NCI-H2227 (cell line): ENCODE results near the gene WDR27.
"Not testable (repeated sequence)": the region's sequence is repeated elsewhere in the genome, so short reads cannot be mapped to it uniquely, and the experiment has no call there.

Experiments used
- DNase-seq: peaks from one replicate; lab custom pipeline; 2025; ENCODE audit not compliant: unreplicated experiment; lab: John Stamatoyannopoulos, UW

WDR27 gene

DNA sequence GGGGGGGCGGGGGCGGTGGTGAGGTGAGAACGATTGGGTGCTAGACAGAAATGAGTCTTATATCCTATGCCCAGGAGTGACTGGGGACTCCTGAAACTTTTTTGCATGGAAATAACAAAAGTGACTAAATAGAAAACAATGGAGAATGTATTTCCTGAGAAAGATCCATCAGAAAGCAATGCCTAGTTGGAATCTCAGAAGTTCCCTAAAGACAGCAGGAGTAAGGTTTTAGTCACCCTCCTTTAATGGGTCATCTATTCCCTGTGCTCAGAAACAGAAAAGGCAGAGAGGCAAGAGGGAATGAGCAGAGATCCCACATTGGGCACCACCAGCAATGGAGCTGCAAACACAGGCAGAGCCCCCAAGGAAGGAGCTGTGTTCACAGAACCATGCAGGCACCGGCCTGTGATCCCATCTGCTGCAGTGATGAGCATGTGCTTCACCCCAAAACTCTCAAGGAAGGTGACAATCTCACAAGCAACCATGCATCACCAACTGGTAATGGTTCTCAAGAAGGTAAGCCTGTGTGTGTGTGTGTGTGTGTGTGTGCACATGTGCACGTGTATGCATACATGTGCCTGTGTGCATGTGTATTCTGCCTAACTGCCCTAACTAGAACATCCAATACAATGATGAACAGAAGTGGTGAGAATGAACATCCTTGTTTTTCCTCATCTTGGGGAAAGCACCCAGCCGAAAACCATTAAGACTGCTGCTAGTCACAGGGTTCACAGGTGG lies 168.4 kb downstream of the WDR27 start:
- DNase-seq: no peak

DNA sequence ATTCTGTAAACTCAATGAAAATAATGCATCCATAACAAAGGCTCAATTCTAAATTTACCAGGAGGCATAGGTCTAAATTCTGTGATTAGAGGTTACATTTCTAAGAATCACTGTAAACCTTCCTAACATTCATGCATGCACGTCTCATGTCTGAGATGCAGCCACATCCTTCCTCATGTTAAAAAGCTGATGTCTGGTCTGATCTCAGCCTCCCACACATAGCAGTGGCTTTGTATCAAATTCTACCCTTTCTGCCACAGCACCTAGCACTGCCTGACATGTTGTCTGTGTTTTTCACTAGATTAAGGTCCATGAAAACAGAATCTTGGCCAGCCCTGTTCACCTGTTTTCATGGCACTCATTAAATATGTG lies 171.1 kb downstream of the WDR27 start:
- DNase-seq: no peak

DNA sequence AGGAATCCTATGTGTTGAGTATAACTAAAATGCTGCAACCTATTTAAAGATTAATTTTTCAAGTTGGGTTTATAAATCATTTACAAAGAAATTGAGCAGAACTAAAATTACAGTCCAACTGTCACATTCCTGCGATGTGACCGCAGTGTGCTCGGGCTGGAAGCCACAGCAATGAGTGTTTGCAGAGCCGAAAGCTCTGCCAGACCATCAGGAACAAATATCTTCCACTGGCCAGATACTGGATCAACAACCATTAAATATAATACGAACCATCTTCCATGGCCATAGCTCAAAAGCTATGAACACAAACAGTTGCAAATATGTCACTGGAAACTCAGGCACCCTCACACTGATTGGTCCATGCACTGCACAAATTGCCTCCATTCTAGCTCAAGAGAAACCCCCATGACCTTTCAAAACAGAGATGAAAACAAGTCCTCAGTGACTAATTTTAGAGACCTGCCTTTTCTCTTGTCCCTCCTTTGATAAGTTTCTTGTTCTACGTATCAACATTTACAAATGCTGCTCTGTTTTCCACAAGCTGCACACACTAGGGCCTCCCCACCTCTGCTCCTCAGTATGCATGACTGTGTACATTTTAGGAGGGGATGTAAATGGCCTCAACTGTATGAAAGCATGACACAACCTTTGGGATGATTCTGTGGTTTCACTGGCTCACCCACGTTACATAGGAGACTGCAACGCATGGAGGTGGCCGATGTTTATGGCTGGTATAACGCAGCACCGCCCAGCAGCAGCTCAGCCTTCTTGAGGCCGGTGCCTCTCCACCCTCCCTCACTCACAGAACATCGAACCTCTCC lies 171.7 kb downstream of the WDR27 start:
- DNase-seq: no peak

DNA sequence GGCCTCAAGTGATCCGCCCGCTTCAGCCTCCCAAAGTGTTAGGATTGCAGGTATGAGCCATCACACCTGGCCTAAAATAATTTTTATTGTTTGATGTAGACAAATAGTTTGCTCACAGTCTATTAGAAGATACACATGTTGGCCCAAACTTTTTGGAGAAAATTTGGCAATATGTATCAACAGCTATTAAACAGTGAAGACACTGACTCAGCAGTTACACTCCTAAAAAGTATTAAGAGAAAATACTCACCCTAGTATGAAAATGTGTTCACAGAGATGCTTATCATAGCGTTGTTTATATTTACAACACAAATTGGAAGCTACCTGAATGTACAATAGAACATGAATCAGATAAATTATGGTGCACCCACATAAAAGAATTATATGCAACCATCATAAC lies 173.1 kb downstream of the WDR27 start:
- DNase-seq: no peak

DNA sequence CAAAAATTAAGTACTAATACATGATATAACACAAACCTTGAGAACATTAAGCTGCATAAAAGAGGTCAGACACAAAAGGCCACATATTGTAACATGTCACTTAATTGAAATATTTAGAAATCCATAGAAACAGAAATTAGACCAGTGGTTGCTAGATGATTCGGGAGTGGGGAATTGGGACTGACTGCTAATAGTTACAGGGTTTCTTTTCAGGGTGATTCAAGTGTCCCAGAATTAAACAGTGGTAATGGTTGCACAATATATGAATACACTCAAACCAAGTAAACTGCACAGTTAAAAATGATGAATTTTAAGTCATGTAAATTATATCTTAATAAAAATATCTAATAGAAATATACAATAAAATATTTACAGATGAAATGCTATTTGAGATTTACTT lies 174.5 kb downstream of the WDR27 start:
- DNase-seq: no peak

DNA sequence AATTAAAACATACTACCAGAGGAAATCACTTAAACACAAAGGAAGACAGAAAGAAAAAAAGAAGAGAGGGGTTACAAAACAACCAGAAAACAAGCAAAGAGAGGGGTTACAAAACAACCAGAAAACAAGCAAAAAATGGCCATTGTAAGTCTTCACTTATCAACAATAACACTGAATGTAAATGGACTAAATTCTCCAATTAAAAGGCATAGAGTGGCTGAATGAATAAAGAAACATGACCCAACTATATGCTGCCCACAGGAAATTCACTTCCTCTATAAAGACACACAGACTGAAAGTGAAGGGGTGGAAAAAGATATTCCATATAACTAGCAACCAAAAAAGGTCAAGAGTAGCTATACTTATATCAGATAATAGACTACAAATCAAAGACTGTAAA lies 180.0 kb downstream of the WDR27 start:
- DNase-seq: no peak

DNA sequence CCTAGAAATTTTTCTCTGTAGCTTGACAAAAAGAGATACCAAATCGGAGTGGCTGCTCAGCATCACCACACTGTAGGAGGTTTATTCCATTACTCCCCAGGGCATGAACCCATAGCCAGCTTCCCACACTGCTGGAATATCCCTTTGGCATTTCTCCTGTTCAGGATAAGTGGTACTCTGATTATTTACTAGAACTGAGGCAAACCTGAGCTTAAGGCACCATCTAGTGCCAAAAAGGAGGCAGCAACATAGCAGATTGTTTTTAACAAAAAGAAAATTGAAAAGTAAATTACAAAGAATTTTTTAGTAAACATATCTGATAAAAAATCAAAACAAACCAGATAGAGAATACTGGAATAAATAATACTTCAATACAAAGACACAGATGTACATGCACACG lies 181.7 kb downstream of the WDR27 start:
- no peak for DNase-seq

DNA sequence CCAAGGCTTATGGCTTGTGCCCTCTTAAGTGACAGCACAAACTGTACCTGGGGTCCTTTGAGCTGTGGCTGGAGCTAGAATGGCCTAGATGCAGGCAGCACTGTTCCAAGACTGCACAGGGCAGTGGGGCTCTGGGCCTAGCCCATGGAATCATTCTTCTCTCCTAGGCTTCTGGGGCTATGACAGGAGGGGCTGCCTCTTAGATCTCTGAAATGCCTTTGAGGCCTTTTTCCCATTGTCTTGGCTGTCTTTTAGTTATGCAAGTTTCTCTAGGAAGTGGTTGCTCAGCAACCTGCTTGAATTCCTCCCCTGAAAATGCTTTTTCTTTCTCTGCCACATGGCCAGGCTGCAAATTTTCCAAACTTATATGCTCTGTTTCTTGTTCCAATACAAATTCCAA lies 183.4 kb downstream of the WDR27 start:
- DNase-seq: no peak

DNA sequence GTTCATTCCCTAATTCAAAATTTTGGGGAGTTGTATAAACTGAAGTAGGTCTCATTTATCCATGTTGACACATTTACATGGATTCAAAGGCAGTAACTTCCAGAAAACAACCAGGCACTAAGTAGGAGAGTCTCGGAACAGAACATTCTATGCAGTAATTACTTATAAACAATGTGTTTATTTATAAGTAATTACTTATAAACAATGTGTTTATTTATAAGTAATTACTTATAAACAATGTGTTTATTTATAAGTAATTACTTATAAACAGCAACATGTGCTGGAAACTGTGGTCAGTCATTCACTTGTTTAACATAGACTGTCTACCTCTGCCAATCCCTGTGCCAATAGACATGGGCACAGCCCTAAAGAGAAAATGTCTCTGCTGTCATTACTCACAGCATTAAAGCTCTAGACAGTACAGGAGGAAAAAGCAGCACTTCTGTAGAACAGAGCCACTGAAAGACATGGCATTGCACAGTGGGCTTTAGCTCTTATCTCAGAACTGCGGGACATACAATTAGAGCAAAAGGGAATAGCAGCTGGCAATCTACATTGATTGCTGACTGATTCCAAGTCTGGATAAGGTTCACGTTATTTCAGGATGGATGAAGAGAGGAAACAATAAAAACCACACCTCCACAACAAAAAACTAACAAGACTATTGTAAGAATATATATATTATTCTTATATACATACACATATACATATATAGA lies 188.2 kb downstream of the WDR27 start:
- no peak for DNase-seq

DNA sequence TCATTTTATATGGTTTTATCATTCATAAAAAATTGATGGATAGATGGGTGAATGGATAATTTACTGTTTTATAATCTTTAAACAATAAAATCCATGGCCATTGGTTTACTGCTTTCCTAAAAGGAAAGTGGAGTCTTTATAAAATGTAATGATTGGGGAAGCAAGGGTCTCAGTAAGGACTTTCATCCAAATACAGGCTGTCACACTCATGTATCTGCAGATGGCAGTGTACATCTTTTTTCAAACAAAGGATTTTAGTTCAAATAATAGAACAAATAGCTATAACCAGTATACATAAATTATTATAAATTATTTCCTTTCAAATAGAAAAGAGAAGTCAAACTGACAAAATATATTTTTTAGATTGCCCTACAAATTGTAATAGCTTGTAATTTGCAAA lies 190.0 kb downstream of the WDR27 start:
- DNase-seq: not testable (repeated sequence)

DNA sequence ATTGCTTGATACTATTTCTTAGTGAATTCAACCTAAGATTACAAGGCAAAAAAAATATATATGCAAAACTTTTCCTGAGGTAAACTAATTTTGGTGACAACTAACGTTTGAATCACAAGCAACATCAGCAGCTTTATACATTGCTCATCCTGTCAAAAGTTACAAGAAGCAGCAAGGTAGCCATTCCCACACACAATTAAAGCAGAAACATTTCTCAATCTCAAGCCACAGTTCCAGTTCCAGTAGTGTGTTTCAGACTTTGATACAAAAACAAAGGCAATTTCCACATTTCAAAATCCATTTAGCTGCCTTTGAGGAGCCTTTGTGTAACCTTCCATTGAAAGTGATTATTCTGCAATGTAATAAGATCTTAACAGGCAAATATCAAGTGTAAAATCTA lies 191.0 kb downstream of the WDR27 start:
- DNase-seq: no peak

DNA sequence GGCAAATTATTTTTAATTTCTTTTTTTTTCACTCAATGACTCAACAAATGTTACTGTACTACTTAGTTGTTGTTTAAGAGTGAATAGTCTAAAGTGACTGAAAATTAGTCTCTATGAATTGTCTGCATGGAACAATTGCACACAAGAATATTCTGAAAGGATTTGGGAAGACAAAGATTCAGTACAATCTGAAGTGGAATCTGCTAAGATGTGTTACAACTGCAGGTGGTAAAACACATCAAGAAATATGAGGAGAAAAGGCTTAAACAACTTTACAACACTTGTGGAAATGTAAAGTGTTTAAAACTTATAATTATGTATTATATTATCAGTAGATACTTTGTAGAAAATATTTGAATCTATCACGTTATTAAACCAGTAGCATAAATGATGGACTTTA lies 193.4 kb downstream of the WDR27 start:
- DNase-seq: no peak

DNA sequence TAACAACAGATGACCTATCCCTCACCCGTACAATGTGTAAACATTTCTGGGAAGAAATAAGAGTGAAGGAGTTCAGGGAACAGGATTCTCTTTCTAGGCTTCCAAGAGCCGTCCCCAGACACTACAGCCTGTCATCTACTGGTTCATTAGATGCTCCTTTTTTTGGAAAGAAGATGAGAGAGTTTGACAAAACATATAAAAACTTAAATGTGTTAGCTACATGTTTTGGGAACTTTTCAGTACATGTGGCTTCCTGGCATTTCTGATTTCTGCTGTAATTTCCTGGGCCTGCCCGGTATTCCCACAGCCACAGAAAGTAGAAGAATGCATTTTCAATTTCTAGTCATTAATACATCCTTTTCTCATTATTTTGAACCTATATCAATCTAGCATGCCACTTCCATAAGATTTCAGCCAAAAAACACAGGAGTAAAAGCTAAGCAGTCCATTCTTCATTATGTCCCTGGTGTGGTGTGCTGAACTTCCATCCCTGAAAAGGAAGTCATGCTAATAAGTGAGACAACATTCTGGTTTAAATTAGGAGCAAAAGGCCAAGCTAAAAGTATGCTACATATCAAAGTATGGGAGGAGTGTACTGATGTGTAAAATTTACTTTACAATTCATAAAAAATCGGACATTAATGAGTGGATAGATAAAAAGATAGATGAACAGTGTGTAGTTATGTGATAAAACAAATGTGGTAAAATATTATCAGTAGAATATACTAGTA lies 198.2 kb downstream of the WDR27 start:
- no peak for DNase-seq

DNA sequence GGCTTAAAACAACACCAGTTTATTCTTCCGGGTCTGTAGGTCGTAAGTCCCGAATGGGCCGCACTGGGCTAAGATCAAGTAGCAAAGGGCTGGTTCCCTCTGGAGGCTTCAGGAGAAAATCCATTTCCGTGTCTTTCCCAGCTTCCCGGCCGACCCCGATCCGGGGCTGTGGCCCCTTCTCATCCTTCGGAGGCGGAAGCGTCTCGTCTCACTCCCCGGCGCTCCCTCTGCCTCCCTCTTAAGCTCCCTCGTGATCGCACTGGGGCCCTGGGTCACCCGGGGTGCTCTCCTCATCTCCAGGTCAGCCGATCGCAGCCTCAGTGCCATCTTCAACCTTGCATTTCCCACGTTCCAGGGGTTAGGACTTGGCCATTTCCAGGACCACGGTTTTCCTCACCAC lies 199.4 kb downstream of the WDR27 start:
- no peak for DNase-seq

DNA sequence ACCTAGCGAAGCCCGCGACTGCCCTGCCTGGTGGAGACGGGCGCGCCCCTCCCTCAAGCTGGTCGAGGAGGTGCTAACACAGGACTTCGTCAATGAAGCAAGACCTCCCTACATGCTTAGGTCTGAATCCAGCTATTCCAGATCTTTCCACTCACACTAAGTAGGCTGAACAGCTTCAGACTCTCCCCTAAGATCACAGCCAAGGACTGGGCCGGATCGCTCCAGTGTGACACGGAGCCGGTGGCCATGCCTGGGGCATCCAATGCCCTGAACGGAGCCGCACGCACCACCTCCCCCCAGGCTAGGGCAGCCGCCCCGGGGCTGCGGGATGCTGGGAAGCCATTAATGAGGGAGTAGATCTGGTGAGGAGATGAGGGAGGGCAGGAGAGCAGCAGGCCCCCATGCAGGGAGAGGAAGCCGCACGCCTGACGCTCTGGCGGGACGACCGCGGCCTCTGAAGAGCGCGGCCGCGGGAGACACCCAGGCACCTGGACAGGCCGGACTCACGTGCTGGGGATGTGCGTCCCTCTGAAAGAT lies 200.0 kb downstream of the WDR27 start:
- DNase-seq: no peak

DNA sequence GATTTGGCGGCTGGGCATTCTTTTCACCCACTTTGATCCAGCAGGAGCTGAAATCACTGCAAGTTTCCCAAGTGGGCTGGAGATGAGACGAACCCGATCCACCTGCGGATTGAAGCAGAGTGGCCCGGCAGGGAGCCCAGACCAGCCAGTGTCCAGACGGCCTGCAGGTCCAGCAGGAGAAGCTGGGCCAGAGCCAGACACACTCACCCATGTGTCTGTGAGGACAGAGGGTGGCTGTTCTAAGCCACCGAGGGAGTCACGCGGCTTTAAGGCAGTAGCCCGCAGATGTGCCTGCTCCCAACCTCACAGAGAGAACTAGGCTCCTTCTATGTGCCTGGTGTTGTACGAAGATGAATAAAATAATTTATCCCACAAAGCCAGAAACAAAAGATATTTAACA lies 200.7 kb downstream of the WDR27 start:
- DNase-seq: no peak

DNA sequence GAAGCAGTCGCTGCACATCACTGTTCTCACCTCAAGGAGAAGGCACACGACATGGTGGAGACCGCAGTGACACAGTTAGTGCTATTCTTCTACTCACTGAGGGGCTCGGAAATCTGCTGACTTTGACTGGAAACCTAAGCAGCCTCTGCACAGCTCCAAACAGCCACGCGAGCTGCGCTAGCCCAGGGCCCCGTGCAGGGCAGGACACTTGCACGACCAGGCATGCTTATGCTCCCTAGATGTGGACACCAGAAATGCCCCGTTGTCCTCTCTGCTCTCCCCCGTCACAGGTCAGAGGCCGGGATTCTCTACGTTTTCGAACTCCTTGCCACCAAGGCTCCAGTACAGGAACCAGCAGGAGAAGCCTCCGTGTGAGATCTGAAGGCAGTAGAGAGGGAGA lies 201.1 kb downstream of the WDR27 start:
- DNase-seq: no peak

DNA sequence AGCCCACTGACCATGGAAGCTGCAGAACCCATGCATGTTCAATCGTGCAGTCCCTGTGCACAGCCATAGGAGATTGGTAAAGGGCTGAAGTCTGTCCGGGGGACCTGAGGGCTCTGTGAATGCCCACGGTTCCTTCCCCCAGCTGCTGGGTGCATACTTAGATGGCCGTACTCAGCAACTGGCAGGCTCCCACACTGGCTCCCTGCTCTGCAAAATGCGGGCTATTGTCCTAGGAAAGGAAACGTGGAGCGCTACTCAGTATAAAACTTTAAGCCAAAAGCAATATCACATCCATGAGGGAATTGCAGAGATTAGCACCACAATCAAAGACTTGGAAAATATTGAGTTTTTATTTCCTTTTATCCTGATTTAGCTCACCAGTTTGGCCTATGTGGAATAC lies 202.0 kb downstream of the WDR27 start:
- no peak for DNase-seq

DNA sequence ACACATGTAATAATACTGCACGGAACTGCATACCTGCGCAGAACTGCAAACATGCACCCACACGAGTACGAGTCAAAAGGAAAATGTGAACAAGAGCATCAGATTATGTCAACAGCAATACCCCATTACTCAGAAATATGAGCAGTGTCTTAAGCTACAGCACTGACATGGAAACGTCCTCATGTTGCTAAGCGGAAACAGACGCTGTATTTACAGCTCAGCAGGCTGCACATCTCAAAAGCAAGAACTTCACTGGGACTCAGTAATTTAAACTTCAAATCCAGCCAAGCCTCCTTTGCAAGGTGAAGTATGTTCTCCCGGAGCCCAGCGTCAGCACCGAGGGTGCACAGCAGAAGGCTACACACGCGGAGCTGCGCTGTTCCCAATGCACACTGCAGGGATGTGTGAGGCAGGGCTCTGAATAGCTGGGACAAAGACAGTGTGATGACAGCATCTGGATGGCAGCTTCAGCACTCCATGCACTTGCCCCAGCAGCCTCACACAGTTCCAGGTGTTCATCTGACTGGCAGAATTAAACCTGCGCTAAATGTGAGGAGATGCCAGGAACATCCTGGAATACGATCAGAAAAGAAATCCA lies 202.8 kb downstream of the WDR27 start:
- DNase-seq: no peak

DNA sequence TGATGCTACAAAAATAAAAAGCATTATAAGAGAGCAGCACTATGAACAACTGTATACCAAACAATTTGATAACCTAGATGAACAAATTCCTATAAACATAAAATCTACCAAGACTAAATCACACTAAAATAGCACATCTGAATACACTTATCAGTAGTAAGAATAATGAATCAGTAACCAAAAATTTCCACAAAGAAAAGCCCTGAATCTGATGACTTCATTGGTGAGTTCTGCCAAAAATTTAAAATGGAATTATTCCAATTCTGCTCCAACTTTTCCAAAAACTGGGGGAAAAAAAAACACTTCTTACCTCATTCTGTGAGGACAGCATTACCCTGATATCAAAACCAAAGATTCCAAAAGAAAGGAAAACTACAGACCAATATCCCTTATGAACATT lies 206.2 kb downstream of the WDR27 start:
- no peak for DNase-seq

DNA sequence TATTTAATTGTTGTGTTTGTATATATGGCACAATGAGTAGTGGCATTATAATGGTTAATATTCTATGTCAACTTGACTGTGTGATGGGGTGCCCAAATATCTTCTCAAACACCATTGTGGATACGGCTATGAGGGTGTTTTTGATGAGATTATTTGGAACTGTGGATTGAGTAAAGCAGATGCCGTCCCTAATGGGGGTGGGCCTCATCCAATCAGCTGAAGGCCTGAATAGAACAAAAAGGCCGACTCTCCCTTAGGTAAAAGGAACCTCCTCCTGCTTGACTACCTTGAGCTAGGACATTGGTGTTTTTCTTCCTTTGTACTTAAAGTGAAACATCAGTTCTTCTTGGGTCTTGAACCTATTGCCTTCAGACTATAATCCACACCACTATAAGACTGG lies 207.8 kb downstream of the WDR27 start:
- DNase-seq: no peak
